Vagina (tissue), 2 donors: ENCODE results near the gene TEAD3. TPM values are rescaled to one million over a fixed set of nuclear protein-coding genes. Genes with fewer than 3 reads are reported as not detected.

Source experiments
- DNase-seq, 2 donors: peaks; one replicate each; pipeline ENCODE4 v3.0.0-alpha.2; 2017; ENCODE audit errors: extremely low spot score in 2 of 2
- H3K27ac ChIP-seq: fragments of 200-600 bp; sonication (generic); one replicate; pipeline ENCODE4 v1.5.1; 2019
- H3K27me3 ChIP-seq: fragments of 200-600 bp; sonication (generic); one replicate; pipeline ENCODE4 v1.5.1; 2019
- H3K36me3 ChIP-seq, 2 donors: fragments of 200-600 bp; sonication (generic); one replicate each; pipeline ENCODE4 v1.5.1; 2017 to 2019
- H3K4me1 ChIP-seq: fragments of 200-600 bp; sonication (generic); one replicate; pipeline ENCODE4 v1.5.1; 2019
- H3K4me3 ChIP-seq, 2 donors: fragments of 200-600 bp; sonication (generic); 1 replicate in 1 of 2; 2 replicates in 1 of 2; pipeline ENCODE4 v1.5.1; 2016 to 2019
- H3K9me3 ChIP-seq: fragments of 200-600 bp; sonication (generic); one replicate; pipeline ENCODE4 v1.5.1; 2019
- POLR2A ChIP-seq, 2 donors: fragments of 450-650 bp; IDR thresholded peaks; one replicate each; pipeline ENCODE4 v1.6.1; 2017; ENCODE audit warnings: antibody characterized with exemption in 2 of 2, mild to moderate bottlenecking in 2 of 2, moderate library complexity in 2 of 2
- POLR2AphosphoS5 ChIP-seq, 2 donors: sonication (generic); formaldehyde crosslinking; IDR thresholded peaks; one replicate each; pipeline ENCODE4 v1.9.0; 2017; ENCODE audit warnings: antibody characterized with exemption in 2 of 2, mild to moderate bottlenecking in 2 of 2, low read depth in 1 of 2; ENCODE audit not compliant: insufficient read depth in 1 of 2
- intact Hi-C: fragments of 100-400 bp; cut with DNase I; formaldehyde crosslinking; loops from one replicate; pipeline ENCODE4 v1.15.1; 2023
- total RNA-seq: library from RNA; depleted of rRNA; stranded (reverse); fragments of >200 nt; gene quantifications from one replicate; pipeline ENCODE4 v1.2.3, GENCODE V29; 2016
- TF ChIP-seq, protein P1 (sequence below), 3 experiments: fragments of 450-650 bp in 2 of 3; fragments of 200-600 bp in 1 of 3; sonication (generic) in 1 of 3; IDR thresholded peaks; one replicate each; pipeline ENCODE4 v1.5.1; 2017 to 2019; ENCODE audit warnings: antibody characterized with exemption in 3 of 3, mild to moderate bottlenecking in 2 of 3, moderate library complexity in 2 of 3

The TEAD3 gene
- total RNA-seq, 1 donor from 2014 or later = 29.0 TPM

DNA sequence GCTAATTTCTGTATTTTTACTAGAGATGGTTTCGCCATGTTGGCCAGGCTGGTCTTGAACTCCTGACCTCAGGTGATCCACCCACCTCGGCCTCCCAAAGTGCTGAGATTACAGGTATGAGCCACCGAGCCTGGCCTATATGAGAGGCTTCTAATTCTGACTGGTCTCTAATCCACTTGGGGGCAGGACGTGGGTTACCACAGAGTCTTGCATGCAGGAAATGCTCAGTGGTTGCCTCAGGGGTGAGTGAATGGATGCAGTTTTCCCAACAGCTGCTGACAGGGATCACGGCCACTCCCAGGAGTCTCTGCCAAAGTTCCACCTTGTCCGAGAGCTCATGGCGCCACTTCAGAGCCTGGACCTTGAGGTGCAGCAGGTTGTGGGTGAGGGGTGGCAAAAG, 51.2 kb downstream of the TEAD3 start:
- Histone ChIP-seq H3K36me3 (no peaks in the 10 kb centered on the region), H3K27me3 (no peaks in the 10 kb centered on the region), H3K27ac (no peak overlapping the region), H3K4me1 (no peaks in the 10 kb centered on the region), H3K4me3 (no peak overlapping the region), H3K9me3 (no peaks in the 10 kb centered on the region)
- intact Hi-C loops = no loop called here
- no peak for TF ChIP-seq POLR2A (IDR thresholded peaks at IDR 0.05)
- no peak for TF ChIP-seq POLR2AphosphoS5 (IDR thresholded peaks at IDR 0.05; ENCODE audit: insufficient read depth in 1 of 2, low read depth in 1 of 2)
- TF ChIP-seq, protein P1, sequence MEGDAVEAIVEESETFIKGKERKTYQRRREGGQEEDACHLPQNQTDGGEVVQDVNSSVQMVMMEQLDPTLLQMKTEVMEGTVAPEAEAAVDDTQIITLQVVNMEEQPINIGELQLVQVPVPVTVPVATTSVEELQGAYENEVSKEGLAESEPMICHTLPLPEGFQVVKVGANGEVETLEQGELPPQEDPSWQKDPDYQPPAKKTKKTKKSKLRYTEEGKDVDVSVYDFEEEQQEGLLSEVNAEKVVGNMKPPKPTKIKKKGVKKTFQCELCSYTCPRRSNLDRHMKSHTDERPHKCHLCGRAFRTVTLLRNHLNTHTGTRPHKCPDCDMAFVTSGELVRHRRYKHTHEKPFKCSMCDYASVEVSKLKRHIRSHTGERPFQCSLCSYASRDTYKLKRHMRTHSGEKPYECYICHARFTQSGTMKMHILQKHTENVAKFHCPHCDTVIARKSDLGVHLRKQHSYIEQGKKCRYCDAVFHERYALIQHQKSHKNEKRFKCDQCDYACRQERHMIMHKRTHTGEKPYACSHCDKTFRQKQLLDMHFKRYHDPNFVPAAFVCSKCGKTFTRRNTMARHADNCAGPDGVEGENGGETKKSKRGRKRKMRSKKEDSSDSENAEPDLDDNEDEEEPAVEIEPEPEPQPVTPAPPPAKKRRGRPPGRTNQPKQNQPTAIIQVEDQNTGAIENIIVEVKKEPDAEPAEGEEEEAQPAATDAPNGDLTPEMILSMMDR (IDR thresholded peaks at IDR 0.05) = no peak
- no peak for DNase-seq

DNA sequence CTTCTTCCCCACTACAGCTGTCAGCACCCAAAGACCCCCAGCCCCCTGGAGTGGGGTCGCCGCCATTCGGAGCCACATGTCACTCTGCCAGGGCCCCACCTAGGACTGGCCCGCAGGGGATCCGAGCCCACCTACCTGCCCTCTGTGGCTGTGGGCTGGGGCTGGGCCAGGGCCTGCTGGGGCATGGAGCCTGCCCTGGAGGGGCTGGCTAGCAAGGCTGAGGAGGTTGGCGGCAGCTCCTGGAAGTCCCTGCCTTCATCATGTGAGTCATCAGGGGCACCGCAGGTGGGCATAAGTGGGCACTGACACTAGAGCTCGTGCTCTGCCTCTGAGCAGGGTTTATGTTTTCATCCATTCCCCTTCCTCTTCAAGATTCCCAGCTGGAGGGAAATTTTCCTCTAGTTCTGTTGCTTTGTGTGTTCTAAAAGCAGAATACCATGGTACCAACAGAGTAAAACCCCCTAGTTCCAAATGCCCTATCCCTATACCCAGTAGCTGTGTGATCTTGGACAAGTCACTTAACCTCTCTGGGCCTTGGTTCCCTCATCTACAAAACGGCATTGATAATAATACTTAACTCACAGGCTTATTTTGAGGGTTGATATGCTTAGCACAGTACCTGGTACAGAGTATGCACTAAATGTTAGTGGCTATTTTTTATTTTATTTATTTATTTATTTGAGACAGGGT, 53.4 kb downstream of the TEAD3 start:
- no peak overlapping the region for H3K4me3 ChIP-seq
- H3K27ac ChIP-seq = no peak overlapping the region
- intact Hi-C loops = no loop called here
- no peaks in the 10 kb centered on the region for H3K4me1 ChIP-seq
- TF ChIP-seq POLR2AphosphoS5 (IDR thresholded peaks at IDR 0.05; ENCODE audit: insufficient read depth in 1 of 2, low read depth in 1 of 2) (no peak), POLR2A (IDR thresholded peaks at IDR 0.05) (no peak)
- TF ChIP-seq, protein P1 (IDR thresholded peaks at IDR 0.05) = no peak
- H3K9me3 ChIP-seq = no peaks in the 10 kb centered on the region
- DNase-seq = no peak
- no peaks in the 10 kb centered on the region for H3K36me3 ChIP-seq
- H3K27me3 ChIP-seq = no peaks in the 10 kb centered on the region

DNA sequence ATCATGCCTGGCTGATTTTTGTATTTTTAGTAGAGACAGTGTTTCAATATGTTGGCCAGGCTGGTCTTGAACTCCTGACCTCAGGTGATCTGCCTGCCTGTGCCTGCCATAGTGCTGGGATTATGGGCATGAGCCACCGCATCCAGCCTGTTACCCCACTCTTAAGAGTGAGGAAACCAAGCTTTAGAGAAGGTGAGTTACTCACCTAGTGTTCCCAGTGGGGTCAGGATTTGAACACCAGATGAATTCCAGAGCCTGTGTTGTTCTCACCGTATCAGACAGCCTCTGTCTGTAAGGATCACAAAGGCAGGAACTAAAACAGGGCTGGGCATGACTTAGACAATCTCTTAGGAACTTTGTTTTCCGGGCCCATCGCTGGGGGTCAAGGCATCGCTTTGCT, 54.2 kb downstream of the TEAD3 start:
- no peak for DNase-seq
- intact Hi-C loops = no loop called here
- Histone ChIP-seq H3K27me3 (no peaks in the 10 kb centered on the region), H3K27ac (no peak overlapping the region), H3K9me3 (no peaks in the 10 kb centered on the region), H3K4me3 (no peak overlapping the region), H3K4me1 (no peaks in the 10 kb centered on the region), H3K36me3 (no peaks in the 10 kb centered on the region)
- TF ChIP-seq POLR2A (IDR thresholded peaks at IDR 0.05) (no peak), POLR2AphosphoS5 (IDR thresholded peaks at IDR 0.05; ENCODE audit: insufficient read depth in 1 of 2, low read depth in 1 of 2) (no peak)
- TF ChIP-seq, protein P1 (IDR thresholded peaks at IDR 0.05) = no peak

DNA sequence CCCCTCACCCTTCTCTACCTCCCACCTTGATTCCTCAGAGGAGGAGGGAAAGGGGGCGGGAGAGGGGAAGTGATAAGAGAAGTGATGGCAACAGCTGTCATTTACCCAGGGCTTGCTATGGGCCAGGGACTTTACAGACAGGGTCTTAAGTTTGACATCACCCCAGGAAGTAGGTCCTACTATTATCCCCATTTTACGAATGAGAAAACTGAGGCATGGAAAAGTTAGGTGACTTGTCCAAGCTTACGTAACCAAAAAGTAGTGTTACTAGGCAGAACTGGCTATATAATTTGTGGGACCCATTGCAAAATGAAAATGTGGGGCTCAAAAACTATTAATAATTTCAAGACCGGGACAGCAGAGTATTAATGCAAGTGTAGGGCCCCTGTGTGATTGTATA, 55.2 kb downstream of the TEAD3 start:
- Histone ChIP-seq H3K9me3 (no peaks in the 10 kb centered on the region), H3K27ac (no peak overlapping the region), H3K27me3 (no peaks in the 10 kb centered on the region), H3K4me3 (no peak overlapping the region), H3K4me1 (no peaks in the 10 kb centered on the region), H3K36me3 (no peaks in the 10 kb centered on the region)
- no peak for DNase-seq
- intact Hi-C loops = no loop called here
- TF ChIP-seq POLR2AphosphoS5 (IDR thresholded peaks at IDR 0.05; ENCODE audit: insufficient read depth in 1 of 2, low read depth in 1 of 2) = no peak
- TF ChIP-seq, protein P1 (IDR thresholded peaks at IDR 0.05) = no peak
- no peak for TF ChIP-seq POLR2A (IDR thresholded peaks at IDR 0.05)

DNA sequence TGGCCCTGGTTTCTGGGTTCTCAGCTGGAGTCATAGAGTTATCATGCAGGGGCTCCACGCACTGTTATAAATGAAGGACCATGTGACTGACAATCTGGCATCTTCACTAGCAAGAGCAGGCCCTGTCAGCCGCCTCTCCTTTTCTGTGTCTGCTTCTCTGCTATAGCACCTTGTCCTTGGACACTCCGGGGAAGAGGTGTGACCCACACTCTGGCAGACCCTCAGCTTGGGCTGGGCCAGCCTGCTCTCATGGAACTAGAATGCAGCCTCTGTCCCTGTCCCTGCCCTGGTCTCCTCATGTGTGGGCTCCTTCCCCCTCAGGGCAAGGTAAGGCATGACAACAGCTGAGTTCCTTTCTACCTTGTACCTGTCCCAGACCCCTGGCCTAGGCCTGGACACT, 55.7 kb downstream of the TEAD3 start:
- no peak for TF ChIP-seq POLR2AphosphoS5 (IDR thresholded peaks at IDR 0.05; ENCODE audit: insufficient read depth in 1 of 2, low read depth in 1 of 2)
- TF ChIP-seq, protein P1 (IDR thresholded peaks at IDR 0.05) = no peak
- no peak for TF ChIP-seq POLR2A (IDR thresholded peaks at IDR 0.05)
- Histone ChIP-seq H3K27me3 (no peaks in the 10 kb centered on the region), H3K9me3 (no peaks in the 10 kb centered on the region), H3K4me3 (no peak overlapping the region), H3K27ac (no peak overlapping the region), H3K36me3 (no peaks in the 10 kb centered on the region), H3K4me1 (no peaks in the 10 kb centered on the region)
- intact Hi-C loops = no loop called here
- DNase-seq = no peak
